ENCODE results near the gene KIRREL2. TPM values are rescaled to one million over a fixed set of nuclear protein-coding genes. Genes with fewer than 3 reads are reported as not detected.

KIRREL2 gene
- polyA plus RNA-seq, 3 donors, result not detected

DNA sequence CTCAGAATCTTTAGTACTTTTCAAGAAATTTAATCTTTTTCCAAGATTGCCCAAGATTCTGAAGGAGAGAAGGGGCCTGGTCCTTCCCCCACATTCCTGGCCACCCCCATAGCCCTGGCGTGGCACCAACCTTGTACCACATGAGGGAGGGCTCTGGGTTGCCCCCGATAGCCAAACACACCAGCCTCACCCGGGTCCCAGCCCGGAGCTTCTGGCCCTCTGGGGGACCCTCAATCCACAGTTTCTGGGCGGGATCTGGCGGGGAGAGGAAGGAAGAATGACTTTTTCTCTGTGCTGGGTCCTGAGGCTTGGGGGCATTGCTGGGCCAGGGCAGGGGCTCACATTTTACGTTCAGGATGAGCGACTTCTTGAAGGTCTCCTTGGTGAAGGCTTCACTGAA lies 8.8 kb upstream of the KIRREL2 start:
- no peaks in the 10 kb centered on the region for H3K36me3 ChIP-seq (replicated peaks in 1 of 2; ENCODE audit: control insufficient read depth in 1 of 2, insufficient read depth in 2 of 2, low read length in 2 of 2)
- Mint-ChIP-seq H3K36me3 (peaks cover 4 to 5% of the 10 kb centered on the region in 2 donors), H3K27ac (no peak overlapping the region), H3K27me3 (ENCODE audit: low read depth in 3 of 3) (peaks cover 64 to 86% (median 65%) of the 10 kb centered on the region in 3 donors), H3K4me3 (peak overlapping the region in 1 of 2 donors; percentile 48), H3K9me3 (peaks cover 0 to 20% (median 14%) of the 10 kb centered on the region in 7 donors), H3K4me1 (peaks cover 18% of the 10 kb centered on the region)
- no peaks in the 10 kb centered on the region for H4K20me1 ChIP-seq (ENCODE audit: insufficient read depth, low read length)
- no peak overlapping the region for H3K4me2 ChIP-seq (replicated peaks; ENCODE audit: extremely low read depth, low read length, poor library complexity, severe bottlenecking)
- WGBS (ENCODE audit: insufficient coverage), result 77% methylated on average over 4 of the region's 8 CpGs
- H3K79me2 ChIP-seq (ENCODE audit: insufficient read depth, low read length), result no peaks in the 10 kb centered on the region
- H3K27me3 ChIP-seq (ENCODE audit: control insufficient read depth in 2 of 2, insufficient read depth in 2 of 2, low read length in 2 of 2), result peaks cover 28 to 64% of the 10 kb centered on the region in 2 donors
- TF ChIP-seq, protein P1, sequence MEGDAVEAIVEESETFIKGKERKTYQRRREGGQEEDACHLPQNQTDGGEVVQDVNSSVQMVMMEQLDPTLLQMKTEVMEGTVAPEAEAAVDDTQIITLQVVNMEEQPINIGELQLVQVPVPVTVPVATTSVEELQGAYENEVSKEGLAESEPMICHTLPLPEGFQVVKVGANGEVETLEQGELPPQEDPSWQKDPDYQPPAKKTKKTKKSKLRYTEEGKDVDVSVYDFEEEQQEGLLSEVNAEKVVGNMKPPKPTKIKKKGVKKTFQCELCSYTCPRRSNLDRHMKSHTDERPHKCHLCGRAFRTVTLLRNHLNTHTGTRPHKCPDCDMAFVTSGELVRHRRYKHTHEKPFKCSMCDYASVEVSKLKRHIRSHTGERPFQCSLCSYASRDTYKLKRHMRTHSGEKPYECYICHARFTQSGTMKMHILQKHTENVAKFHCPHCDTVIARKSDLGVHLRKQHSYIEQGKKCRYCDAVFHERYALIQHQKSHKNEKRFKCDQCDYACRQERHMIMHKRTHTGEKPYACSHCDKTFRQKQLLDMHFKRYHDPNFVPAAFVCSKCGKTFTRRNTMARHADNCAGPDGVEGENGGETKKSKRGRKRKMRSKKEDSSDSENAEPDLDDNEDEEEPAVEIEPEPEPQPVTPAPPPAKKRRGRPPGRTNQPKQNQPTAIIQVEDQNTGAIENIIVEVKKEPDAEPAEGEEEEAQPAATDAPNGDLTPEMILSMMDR (IDR thresholded peaks at IDR 0.05), result no peak
- intact Hi-C loops (cut with micrococcal nuclease), result no loop called here
- H2AFZ ChIP-seq (ENCODE audit: insufficient read depth, low read depth, low read length, poor library complexity, severe bottlenecking), result no peak overlapping the region
- no peak for DNase-seq
- H3K4me1 ChIP-seq (ENCODE audit: control insufficient read depth in 1 of 2, insufficient read depth in 2 of 2, low read length in 2 of 2), result peaks cover 9 to 11% of the 10 kb centered on the region in 2 donors
- peaks cover 0 to 22% of the 10 kb centered on the region in 2 donors for H3K9me3 ChIP-seq (replicated peaks in 1 of 2; ENCODE audit: control insufficient read depth in 1 of 2, insufficient read depth in 1 of 2, low read length in 2 of 2)
- no peak overlapping the region for H3K4me3 ChIP-seq (replicated peaks in 1 of 3; ENCODE audit: low read depth in 2 of 3, low read length in 3 of 3)
- no peak overlapping the region for H3K27ac ChIP-seq (ENCODE audit: low read depth in 1 of 2, low read length in 2 of 2)
- H3K9ac ChIP-seq (ENCODE audit: insufficient read depth, low read length, poor library complexity, severe bottlenecking), result no peak overlapping the region

DNA sequence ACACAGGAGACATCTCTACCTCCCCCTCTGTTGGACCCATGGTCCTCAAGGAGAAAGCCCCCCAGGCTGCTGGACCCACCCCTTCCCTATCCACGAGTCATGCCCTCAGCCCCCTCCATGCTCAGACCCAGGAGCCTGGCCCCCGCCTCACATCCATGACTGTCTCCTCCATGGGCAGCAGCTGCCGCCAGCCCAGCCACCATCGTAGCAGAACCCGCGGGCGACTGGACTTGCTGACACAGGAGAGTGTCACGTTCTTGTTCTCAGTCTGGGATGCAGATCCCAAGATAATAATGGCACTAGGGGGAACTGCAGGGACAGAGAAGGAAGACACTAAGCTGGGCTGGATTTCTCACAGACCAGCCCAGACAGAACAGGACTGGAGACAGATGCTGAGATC lies 8.2 kb upstream of the KIRREL2 start:
- no peak for DNase-seq
- Histone ChIP-seq H3K27me3 (ENCODE audit: control insufficient read depth in 2 of 2, insufficient read depth in 2 of 2, low read length in 2 of 2) (peaks cover 26 to 60% of the 10 kb centered on the region in 2 donors), H3K79me2 (ENCODE audit: insufficient read depth, low read length) (no peaks in the 10 kb centered on the region), H3K27ac (ENCODE audit: low read depth in 1 of 2, low read length in 2 of 2) (no peak overlapping the region), H3K9ac (ENCODE audit: insufficient read depth, low read length, poor library complexity, severe bottlenecking) (no peak overlapping the region), H3K4me3 (replicated peaks in 1 of 3; ENCODE audit: low read depth in 2 of 3, low read length in 3 of 3) (no peak overlapping the region), H3K9me3 (replicated peaks in 1 of 2; ENCODE audit: control insufficient read depth in 1 of 2, insufficient read depth in 1 of 2, low read length in 2 of 2) (peaks cover 0 to 22% of the 10 kb centered on the region in 2 donors), H2AFZ (ENCODE audit: insufficient read depth, low read depth, low read length, poor library complexity, severe bottlenecking) (no peak overlapping the region), H4K20me1 (ENCODE audit: insufficient read depth, low read length) (no peaks in the 10 kb centered on the region), H3K4me2 (replicated peaks; ENCODE audit: extremely low read depth, low read length, poor library complexity, severe bottlenecking) (no peak overlapping the region), H3K36me3 (replicated peaks in 1 of 2; ENCODE audit: control insufficient read depth in 1 of 2, insufficient read depth in 2 of 2, low read length in 2 of 2) (no peaks in the 10 kb centered on the region), H3K4me1 (ENCODE audit: control insufficient read depth in 1 of 2, insufficient read depth in 2 of 2, low read length in 2 of 2) (peaks cover 9 to 11% of the 10 kb centered on the region in 2 donors)
- H3K9me3 Mint-ChIP-seq, result peaks cover 0 to 19% (median 14%) of the 10 kb centered on the region in 7 donors
- TF ChIP-seq, protein P1 (IDR thresholded peaks at IDR 0.05), result no peak
- peaks cover 18% of the 10 kb centered on the region for H3K4me1 Mint-ChIP-seq
- H3K27me3 Mint-ChIP-seq (ENCODE audit: low read depth in 3 of 3), result peaks cover 61 to 86% (median 63%) of the 10 kb centered on the region in 3 donors
- no peak overlapping the region for H3K4me3 Mint-ChIP-seq
- intact Hi-C loops (cut with micrococcal nuclease), result no loop called here
- peak overlapping the region in 1 of 7 donors; percentile 14 for H3K27ac Mint-ChIP-seq
- WGBS (ENCODE audit: insufficient coverage), result 88% methylated on average over 8 of the region's 8 CpGs
- H3K36me3 Mint-ChIP-seq, result peaks cover 4 to 5% of the 10 kb centered on the region in 2 donors

All from CD14-positive monocyte (primary cell).